Ishikawa (cell line): ENCODE data around the gene SLIT3.

ENCODE experiments used
- CEBPB ChIP-seq: IDR thresholded peaks from 2 replicates; pipeline ENCODE4 v1.6.1; 2012
- CREB1 ChIP-seq: IDR thresholded peaks from 2 replicates; pipeline ENCODE4 v1.6.1; 2012; ENCODE audit warnings: low read depth
- EGR1 ChIP-seq: IDR thresholded peaks from 2 replicates; pipeline ENCODE4 v1.6.1; 2012
- EP300 ChIP-seq: IDR thresholded peaks from 2 replicates; pipeline ENCODE4 v1.6.1; 2012; ENCODE audit warnings: borderline replicate concordance
- FOXM1 ChIP-seq: IDR thresholded peaks from 2 replicates; pipeline ENCODE4 v1.6.1; 2012; ENCODE audit warnings: low read depth, borderline replicate concordance
- NFIC ChIP-seq: IDR thresholded peaks from 2 replicates; pipeline ENCODE4 v1.6.1; 2012
- RAD21 ChIP-seq: IDR thresholded peaks from 2 replicates; pipeline ENCODE4 v1.6.1; 2012; ENCODE audit warnings: low read depth
- TAF1 ChIP-seq: IDR thresholded peaks from 2 replicates; pipeline ENCODE4 v1.6.1; 2012; ENCODE audit warnings: low read depth, mild to moderate bottlenecking
- TCF12 ChIP-seq: IDR thresholded peaks from 2 replicates; pipeline ENCODE4 v1.6.1; 2012; ENCODE audit warnings: low read depth
- TEAD4 ChIP-seq: IDR thresholded peaks from 2 replicates; pipeline ENCODE4 v1.6.1; 2012
- YY1 ChIP-seq: IDR thresholded peaks from 2 replicates; pipeline ENCODE4 v1.6.1; 2012; ENCODE audit warnings: low read depth
- ZBTB7A ChIP-seq: IDR thresholded peaks from 2 replicates; pipeline ENCODE4 v1.6.1; 2012; ENCODE audit warnings: low read depth
- TF ChIP-seq, protein P1 (sequence below): IDR thresholded peaks from 2 replicates; pipeline ENCODE4 v1.6.1; 2012
- TF ChIP-seq, protein P2 (sequence below): IDR thresholded peaks from 2 replicates; pipeline ENCODE4 v1.6.1; 2012
- TF ChIP-seq, protein P3 (sequence below): IDR thresholded peaks from 2 replicates; pipeline ENCODE4 v1.6.1; 2012; ENCODE audit warnings: low read depth, mild to moderate bottlenecking

SLIT3 gene

DNA sequence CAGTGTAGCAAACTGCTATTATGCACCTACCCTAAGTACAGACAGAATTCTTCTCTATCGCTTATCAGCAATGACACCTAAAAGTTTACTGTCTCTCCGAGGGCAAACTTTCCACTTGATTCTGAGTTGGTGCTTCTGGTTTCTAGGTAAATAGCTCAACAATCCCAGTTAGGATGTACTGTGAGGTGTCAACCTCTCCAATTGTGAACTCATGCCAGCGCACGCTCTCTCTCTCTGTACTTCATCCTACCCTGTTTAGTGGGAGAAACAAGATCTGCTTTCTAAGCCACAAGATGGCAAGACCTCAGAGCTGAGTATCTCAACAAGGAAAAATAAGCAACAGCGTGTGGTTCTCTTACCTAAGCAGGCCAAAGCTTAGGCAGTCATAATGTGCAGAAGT lies 335.3 kb downstream of the SLIT3 start:
- TF ChIP-seq ZBTB7A = no peak
- TF ChIP-seq YY1 = no peak

DNA sequence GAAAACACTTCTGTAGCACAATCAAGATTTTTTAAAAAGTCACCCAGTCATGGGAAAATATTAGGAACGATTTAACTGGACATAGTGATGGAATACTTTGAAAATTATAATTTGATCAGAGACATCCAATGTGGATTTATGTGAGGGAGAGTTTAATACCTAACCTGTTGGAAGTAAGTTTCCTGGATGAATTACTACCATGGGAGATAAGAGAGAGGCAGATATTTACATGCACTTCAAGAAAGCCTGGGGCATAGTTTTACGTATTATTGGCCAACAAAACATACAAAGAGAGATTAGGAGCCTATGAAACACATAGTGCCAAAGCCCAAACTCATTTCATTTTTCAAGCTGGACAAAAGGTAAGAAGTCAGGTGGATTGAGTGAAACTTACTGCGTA lies 336.8 kb downstream of the SLIT3 start:
- TF ChIP-seq TEAD4 (no peak), EP300 (no peak), FOXM1 (no peak), TCF12 (no peak), CEBPB (no peak), EGR1 (no peak), YY1 (no peak), TAF1 (no peak), ZBTB7A (no peak), CREB1 (no peak)
- TF ChIP-seq, protein P1, sequence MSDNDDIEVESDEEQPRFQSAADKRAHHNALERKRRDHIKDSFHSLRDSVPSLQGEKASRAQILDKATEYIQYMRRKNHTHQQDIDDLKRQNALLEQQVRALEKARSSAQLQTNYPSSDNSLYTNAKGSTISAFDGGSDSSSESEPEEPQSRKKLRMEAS = no peak
- TF ChIP-seq, protein P2, sequence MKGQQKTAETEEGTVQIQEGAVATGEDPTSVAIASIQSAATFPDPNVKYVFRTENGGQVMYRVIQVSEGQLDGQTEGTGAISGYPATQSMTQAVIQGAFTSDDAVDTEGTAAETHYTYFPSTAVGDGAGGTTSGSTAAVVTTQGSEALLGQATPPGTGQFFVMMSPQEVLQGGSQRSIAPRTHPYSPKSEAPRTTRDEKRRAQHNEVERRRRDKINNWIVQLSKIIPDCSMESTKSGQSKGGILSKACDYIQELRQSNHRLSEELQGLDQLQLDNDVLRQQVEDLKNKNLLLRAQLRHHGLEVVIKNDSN = no peak

DNA sequence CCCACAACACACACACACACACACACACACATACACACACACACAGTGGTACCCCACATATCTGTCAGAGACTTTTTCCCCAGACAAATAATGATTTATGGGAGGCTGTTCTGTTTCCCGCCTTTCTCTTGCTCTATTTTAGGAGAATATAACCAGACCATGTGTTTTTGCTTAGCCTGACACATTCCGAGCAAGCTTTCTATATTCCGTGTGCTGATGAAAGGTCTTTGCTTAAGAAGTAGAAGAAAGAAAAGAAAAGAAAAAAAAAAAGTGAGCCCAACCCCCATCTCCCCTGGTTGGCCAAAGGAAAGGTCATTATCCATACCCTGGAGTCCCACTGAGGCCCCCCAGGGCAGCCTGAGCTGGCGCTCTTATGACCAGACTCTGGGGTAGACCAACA lies 338.6 kb downstream of the SLIT3 start:
- TF ChIP-seq CEBPB = no peak
- no peak for TF ChIP-seq EGR1
- no peak for TF ChIP-seq YY1
- no peak for TF ChIP-seq RAD21
- TF ChIP-seq, protein P3, sequence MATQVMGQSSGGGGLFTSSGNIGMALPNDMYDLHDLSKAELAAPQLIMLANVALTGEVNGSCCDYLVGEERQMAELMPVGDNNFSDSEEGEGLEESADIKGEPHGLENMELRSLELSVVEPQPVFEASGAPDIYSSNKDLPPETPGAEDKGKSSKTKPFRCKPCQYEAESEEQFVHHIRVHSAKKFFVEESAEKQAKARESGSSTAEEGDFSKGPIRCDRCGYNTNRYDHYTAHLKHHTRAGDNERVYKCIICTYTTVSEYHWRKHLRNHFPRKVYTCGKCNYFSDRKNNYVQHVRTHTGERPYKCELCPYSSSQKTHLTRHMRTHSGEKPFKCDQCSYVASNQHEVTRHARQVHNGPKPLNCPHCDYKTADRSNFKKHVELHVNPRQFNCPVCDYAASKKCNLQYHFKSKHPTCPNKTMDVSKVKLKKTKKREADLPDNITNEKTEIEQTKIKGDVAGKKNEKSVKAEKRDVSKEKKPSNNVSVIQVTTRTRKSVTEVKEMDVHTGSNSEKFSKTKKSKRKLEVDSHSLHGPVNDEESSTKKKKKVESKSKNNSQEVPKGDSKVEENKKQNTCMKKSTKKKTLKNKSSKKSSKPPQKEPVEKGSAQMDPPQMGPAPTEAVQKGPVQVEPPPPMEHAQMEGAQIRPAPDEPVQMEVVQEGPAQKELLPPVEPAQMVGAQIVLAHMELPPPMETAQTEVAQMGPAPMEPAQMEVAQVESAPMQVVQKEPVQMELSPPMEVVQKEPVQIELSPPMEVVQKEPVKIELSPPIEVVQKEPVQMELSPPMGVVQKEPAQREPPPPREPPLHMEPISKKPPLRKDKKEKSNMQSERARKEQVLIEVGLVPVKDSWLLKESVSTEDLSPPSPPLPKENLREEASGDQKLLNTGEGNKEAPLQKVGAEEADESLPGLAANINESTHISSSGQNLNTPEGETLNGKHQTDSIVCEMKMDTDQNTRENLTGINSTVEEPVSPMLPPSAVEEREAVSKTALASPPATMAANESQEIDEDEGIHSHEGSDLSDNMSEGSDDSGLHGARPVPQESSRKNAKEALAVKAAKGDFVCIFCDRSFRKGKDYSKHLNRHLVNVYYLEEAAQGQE = no peak
- no peak for TF ChIP-seq TCF12
- no peak for TF ChIP-seq FOXM1
- TF ChIP-seq NFIC = no peak
- TF ChIP-seq TAF1 = no peak
- no peak for TF ChIP-seq EP300
- TF ChIP-seq, protein P1 = no peak
- no peak for TF ChIP-seq ZBTB7A
- TF ChIP-seq CREB1 = no peak
- TF ChIP-seq, protein P2 = no peak
- TF ChIP-seq TEAD4 = no peak

DNA sequence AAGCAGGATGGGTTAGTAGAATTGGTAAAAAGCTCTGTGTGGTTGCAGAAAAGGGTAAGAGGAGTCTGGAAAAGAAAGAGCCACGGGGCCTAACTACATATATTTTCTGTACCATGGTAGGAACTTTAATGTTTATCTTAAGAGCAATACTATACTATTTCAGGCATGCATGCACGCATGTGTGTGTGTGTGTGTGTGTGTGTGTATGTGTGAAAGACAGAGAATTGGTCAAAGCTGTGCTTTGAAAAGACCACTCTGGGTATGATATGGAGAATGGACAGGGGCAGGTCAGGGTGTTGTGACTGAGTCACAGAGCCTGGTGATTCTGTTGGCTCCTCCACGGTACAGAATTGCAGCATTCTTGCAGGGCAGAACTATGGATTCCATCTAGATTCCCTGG lies 339.3 kb downstream of the SLIT3 start:
- no peak for TF ChIP-seq RAD21
- TF ChIP-seq NFIC = no peak
- TF ChIP-seq, protein P2 = no peak
- TF ChIP-seq TCF12 = no peak
- TF ChIP-seq, protein P1 = no peak
- TF ChIP-seq FOXM1 = no peak
- TF ChIP-seq EGR1 = no peak
- TF ChIP-seq CREB1 = no peak
- TF ChIP-seq, protein P3 = no peak
- no peak for TF ChIP-seq CEBPB
- no peak for TF ChIP-seq ZBTB7A
- no peak for TF ChIP-seq EP300
- no peak for TF ChIP-seq TEAD4
- no peak for TF ChIP-seq YY1
- no peak for TF ChIP-seq TAF1

DNA sequence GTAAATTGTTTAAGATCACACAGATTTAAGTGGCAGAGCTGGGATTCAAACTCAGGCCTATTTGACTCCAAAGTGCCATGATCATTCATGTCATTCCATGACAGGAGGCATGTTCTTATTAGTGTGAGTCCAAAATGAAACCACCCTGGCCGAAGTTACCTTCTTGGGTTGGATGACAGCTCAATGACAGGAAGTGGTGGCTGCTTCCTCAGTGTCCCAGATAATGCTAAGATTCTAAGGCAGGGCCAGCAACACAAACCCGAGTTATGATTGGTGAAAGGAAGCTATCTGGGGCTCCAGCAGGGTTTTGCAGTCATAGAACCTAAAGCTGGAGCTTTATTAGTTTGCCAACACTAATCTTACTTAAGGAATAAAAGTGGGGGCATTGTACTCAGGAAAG lies 340.4 kb downstream of the SLIT3 start:
- TF ChIP-seq EGR1 = no peak
- TF ChIP-seq EP300 = no peak
- TF ChIP-seq, protein P1 = no peak
- TF ChIP-seq, protein P3 = no peak
- no peak for TF ChIP-seq RAD21
- TF ChIP-seq CREB1 = no peak
- no peak for TF ChIP-seq ZBTB7A
- TF ChIP-seq TEAD4 = no peak
- TF ChIP-seq, protein P2 = no peak
- TF ChIP-seq CEBPB = no peak
- TF ChIP-seq TCF12 = no peak
- TF ChIP-seq TAF1 = no peak
- TF ChIP-seq NFIC = no peak
- TF ChIP-seq YY1 = no peak
- TF ChIP-seq FOXM1 = no peak
